ENCODE data around the gene DAB2IP.

- TF ChIP-seq EZH2 (IDR thresholded peaks at IDR 0.05; ENCODE audit: borderline replicate concordance, low read depth, low read length, severe bottlenecking), result no peak
- TF ChIP-seq CTCF (IDR thresholded peaks at IDR 0.05; ENCODE audit: borderline replicate concordance, extremely low read depth, low read length, poor library complexity, severe bottlenecking), result no peak
These were observed 135.1 kb downstream of the DAB2IP start for GRCh38 chr9:121786543-121786948.

Data from DND-41 (cell line).